Cardiac muscle cell (in vitro differentiated cells and primary cell): ENCODE data around the gene CEP290. TPM values are rescaled to one million over a fixed set of nuclear protein-coding genes. Genes with fewer than 3 reads are reported as not detected.

Experiments used
- DNase-seq, 2 donors: peaks; one replicate each; pipeline versions ENCODE4 v3.0.0 to v3.0.0-alpha.2; 2010 to 2017; ENCODE audit warnings: low read depth in 1 of 2, low spot score in 1 of 2
- H3K27ac ChIP-seq: fragments of 200-600 bp; sonication (generic); 2 replicates; pipeline ENCODE4 v1.5.1; 2016
- H3K27me3 ChIP-seq: fragments of 200-600 bp; sonication (generic); 2 replicates; pipeline ENCODE4 v1.6.0; 2016; ENCODE audit warnings: control low read depth
- H3K36me3 ChIP-seq: fragments of 200-600 bp; sonication (generic); 2 replicates; pipeline ENCODE4 v1.5.1; 2016; ENCODE audit warnings: control low read depth
- H3K4me1 ChIP-seq: fragments of 200-600 bp; sonication (generic); 2 replicates; pipeline ENCODE4 v1.8.1; 2017; ENCODE audit warnings: low read depth, mild to moderate bottlenecking, mixed run types
- H3K4me3 ChIP-seq: fragments of 200-600 bp; sonication (generic); 2 replicates; pipeline ENCODE4 v1.5.1; 2016; ENCODE audit warnings: mild to moderate bottlenecking
- H3K9me3 ChIP-seq: fragments of 200-600 bp; sonication (generic); 2 replicates; pipeline ENCODE4 v1.5.1; 2017; ENCODE audit warnings: low read depth, mild to moderate bottlenecking, control low read depth
- polyA plus RNA-seq: library from polyadenylated mRNA; unstranded; fragments of >200 nt; fragmentation: Nextera tagmentation; extraction: Ambion mirVana; gene quantifications from 2 replicates; pipeline ENCODE4 v1.2.1, GENCODE V29; 2016
- total RNA-seq: library from RNA; depleted of rRNA; stranded (reverse); fragments of >200 nt; gene quantifications from 2 replicates; pipeline ENCODE4 v1.2.3, GENCODE V29; 2016
- TF ChIP-seq, protein P1 (sequence below): IDR thresholded peaks from 2 replicates; pipeline ENCODE4 v1.5.1; 2012; ENCODE audit warnings: low read depth, mild to moderate bottlenecking, low read length

The CEP290 gene
- total and polyA plus RNA-seq, 2 experiments from 2014 or later: 16.7 to 32.4 TPM

GRCh38 chr12:88175544-88175943 is 33.7 kb upstream of the CEP290 start:
- H3K27me3 ChIP-seq: no peaks in the 10 kb centered on the region
- H3K27ac ChIP-seq: no peak overlapping the region
- no peaks in the 10 kb centered on the region for H3K4me1 ChIP-seq
- TF ChIP-seq, protein P1, sequence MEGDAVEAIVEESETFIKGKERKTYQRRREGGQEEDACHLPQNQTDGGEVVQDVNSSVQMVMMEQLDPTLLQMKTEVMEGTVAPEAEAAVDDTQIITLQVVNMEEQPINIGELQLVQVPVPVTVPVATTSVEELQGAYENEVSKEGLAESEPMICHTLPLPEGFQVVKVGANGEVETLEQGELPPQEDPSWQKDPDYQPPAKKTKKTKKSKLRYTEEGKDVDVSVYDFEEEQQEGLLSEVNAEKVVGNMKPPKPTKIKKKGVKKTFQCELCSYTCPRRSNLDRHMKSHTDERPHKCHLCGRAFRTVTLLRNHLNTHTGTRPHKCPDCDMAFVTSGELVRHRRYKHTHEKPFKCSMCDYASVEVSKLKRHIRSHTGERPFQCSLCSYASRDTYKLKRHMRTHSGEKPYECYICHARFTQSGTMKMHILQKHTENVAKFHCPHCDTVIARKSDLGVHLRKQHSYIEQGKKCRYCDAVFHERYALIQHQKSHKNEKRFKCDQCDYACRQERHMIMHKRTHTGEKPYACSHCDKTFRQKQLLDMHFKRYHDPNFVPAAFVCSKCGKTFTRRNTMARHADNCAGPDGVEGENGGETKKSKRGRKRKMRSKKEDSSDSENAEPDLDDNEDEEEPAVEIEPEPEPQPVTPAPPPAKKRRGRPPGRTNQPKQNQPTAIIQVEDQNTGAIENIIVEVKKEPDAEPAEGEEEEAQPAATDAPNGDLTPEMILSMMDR: no peak
- no peak overlapping the region for H3K4me3 ChIP-seq
- peaks cover 27% of the 10 kb centered on the region for H3K36me3 ChIP-seq
- H3K9me3 ChIP-seq: no peaks in the 10 kb centered on the region
- DNase-seq: no peak

GRCh38 chr12:88172844-88173407 is 31.0 kb upstream of the CEP290 start:
- TF ChIP-seq, protein P1: no peak
- no peak overlapping the region for H3K4me3 ChIP-seq
- H3K27ac ChIP-seq: no peak overlapping the region
- peaks cover 16% of the 10 kb centered on the region for H3K36me3 ChIP-seq
- no peaks in the 10 kb centered on the region for H3K4me1 ChIP-seq
- H3K9me3 ChIP-seq: no peaks in the 10 kb centered on the region
- no peak for DNase-seq
- H3K27me3 ChIP-seq: no peaks in the 10 kb centered on the region

GRCh38 chr12:88167384-88167783 is 25.5 kb upstream of the CEP290 start:
- DNase-seq: no peak
- Histone ChIP-seq H3K27me3 (no peaks in the 10 kb centered on the region), H3K36me3 (peaks cover 9% of the 10 kb centered on the region), H3K4me1 (no peaks in the 10 kb centered on the region), H3K4me3 (no peak overlapping the region), H3K27ac (no peak overlapping the region), H3K9me3 (no peaks in the 10 kb centered on the region)
- TF ChIP-seq, protein P1: no peak

DNA sequence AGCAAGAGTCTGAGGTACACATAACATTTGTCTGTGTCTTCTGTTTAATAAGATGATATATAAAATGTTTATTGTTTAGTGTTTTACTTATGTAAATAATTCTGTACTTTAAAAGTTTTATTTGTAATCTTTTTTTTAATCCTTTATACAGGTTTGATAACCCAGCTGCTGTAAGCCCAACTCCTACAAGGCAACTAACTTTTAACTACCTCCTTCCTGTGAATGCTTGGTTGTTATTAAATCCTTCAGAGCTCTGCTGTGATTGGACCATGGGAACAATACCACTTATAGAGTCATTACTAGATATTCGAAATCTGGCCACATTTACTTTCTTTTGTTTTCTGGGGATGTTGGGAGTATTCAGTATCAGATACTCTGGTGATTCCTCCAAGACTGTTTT is 24.3 kb upstream of the CEP290 start:
- no peak overlapping the region for H3K4me3 ChIP-seq
- no peak overlapping the region for H3K27ac ChIP-seq
- no peaks in the 10 kb centered on the region for H3K9me3 ChIP-seq
- DNase-seq: no peak
- TF ChIP-seq, protein P1: no peak
- H3K36me3 ChIP-seq: peaks cover 9% of the 10 kb centered on the region
- no peaks in the 10 kb centered on the region for H3K27me3 ChIP-seq
- no peaks in the 10 kb centered on the region for H3K4me1 ChIP-seq

GRCh38 chr12:88163371-88163770 is 21.5 kb upstream of the CEP290 start:
- no peaks in the 10 kb centered on the region for H3K9me3 ChIP-seq
- H3K36me3 ChIP-seq: peaks cover 9% of the 10 kb centered on the region
- no peaks in the 10 kb centered on the region for H3K27me3 ChIP-seq
- no peak for DNase-seq
- H3K4me3 ChIP-seq: no peak overlapping the region
- no peaks in the 10 kb centered on the region for H3K4me1 ChIP-seq
- TF ChIP-seq, protein P1: no peak
- H3K27ac ChIP-seq: no peak overlapping the region
